Smooth muscle cell (in vitro differentiated cells): ENCODE results near the gene MAGI3. TPM values are rescaled to one million over a fixed set of nuclear protein-coding genes. Genes with fewer than 3 reads are reported as not detected.

Source experiments
- DNase-seq: peaks from one replicate; lab custom pipeline; 2025; ENCODE audit not compliant: unreplicated experiment; lab: John Stamatoyannopoulos, UW
- H2AFZ ChIP-seq: fragments of 200-600 bp; sonication (generic); 2 replicates; pipeline ENCODE4 v1.6.0; 2016; ENCODE audit warnings: antibody characterized with exemption, low read depth, mild to moderate bottlenecking
- H3F3A ChIP-seq: fragments of 200-600 bp; sonication (generic); 2 replicates; pipeline ENCODE4 v1.6.0; 2017; ENCODE audit warnings: antibody characterized with exemption, low read depth
- H3K27ac ChIP-seq: fragments of 200-600 bp; sonication (generic); 2 replicates; pipeline ENCODE4 v1.5.1; 2016; ENCODE audit warnings: low read depth, mild to moderate bottlenecking
- H3K27me3 ChIP-seq: fragments of 200-600 bp; sonication (generic); 2 replicates; pipeline ENCODE4 v1.6.1; 2016; ENCODE audit warnings: low read depth, mild to moderate bottlenecking
- H3K36me3 ChIP-seq: fragments of 200-600 bp; sonication (generic); 2 replicates; pipeline ENCODE4 v1.5.1; 2016; ENCODE audit warnings: low read depth
- H3K4me1 ChIP-seq: fragments of 200-600 bp; sonication (generic); 2 replicates; pipeline ENCODE4 v1.5.1; 2016; ENCODE audit warnings: low read depth
- H3K4me2 ChIP-seq: fragments of 200-600 bp; sonication (generic); 2 replicates; pipeline ENCODE4 v1.6.0; 2016; ENCODE audit warnings: mild to moderate bottlenecking
- H3K4me3 ChIP-seq: fragments of 200-600 bp; sonication (generic); 2 replicates; pipeline ENCODE4 v1.5.1; 2016; ENCODE audit warnings: mild to moderate bottlenecking
- H3K79me2 ChIP-seq: fragments of 200-600 bp; sonication (generic); 2 replicates; pipeline ENCODE4 v1.6.0; 2016; ENCODE audit warnings: low read depth, mild to moderate bottlenecking
- H3K9ac ChIP-seq: fragments of 200-600 bp; sonication (generic); 2 replicates; pipeline ENCODE4 v1.6.0; 2016; ENCODE audit warnings: low read depth
- H3K9me3 ChIP-seq: fragments of 200-600 bp; sonication (generic); replicated peaks from 2 replicates; pipeline ENCODE4 v1.5.1; 2016; ENCODE audit warnings: low read depth
- H4K20me1 ChIP-seq: fragments of 200-600 bp; sonication (generic); 2 replicates; pipeline ENCODE4 v1.6.0; 2016; ENCODE audit warnings: low read depth
- WGBS: methylation state at CpG from one replicate; pipeline ENCODE4 v1.1.7; 2016; ENCODE audit warnings: low lambda C conversion rate; 5-methylcytosine and 5-hydroxymethylcytosine counted together
- polyA plus RNA-seq: library from polyadenylated mRNA; unstranded; fragments of >200 nt; fragmentation: Nextera tagmentation; extraction: Ambion mirVana; gene quantifications from 2 replicates; pipeline ENCODE4 v1.2.1, GENCODE V29; 2016
- total RNA-seq: library from RNA; depleted of rRNA; stranded (reverse); fragments of >200 nt; gene quantifications from 2 replicates; pipeline ENCODE4 v1.2.3, GENCODE V29; 2014
- TF ChIP-seq, protein P1 (sequence below): fragments of 200-600 bp; sonication (generic); IDR thresholded peaks from 2 replicates; pipeline ENCODE4 v1.5.1; 2017; ENCODE audit warnings: borderline replicate concordance, mild to moderate bottlenecking, antibody characterized with exemption; ENCODE audit not compliant: insufficient read depth, poor library complexity, severe bottlenecking

Gene MAGI3
- total and polyA plus RNA-seq, 2 experiments from 2014 or later = 10.9 to 19.1 TPM

- no peak for DNase-seq
- Histone ChIP-seq H3F3A (no peaks in the 10 kb centered on the region), H3K4me3 (no peak overlapping the region), H3K36me3 (no peaks in the 10 kb centered on the region), H4K20me1 (no peaks in the 10 kb centered on the region), H3K9ac (no peak overlapping the region), H3K4me1 (no peaks in the 10 kb centered on the region), H2AFZ (no peak overlapping the region), H3K27me3 (no peaks in the 10 kb centered on the region), H3K9me3 (no peaks in the 10 kb centered on the region), H3K79me2 (no peaks in the 10 kb centered on the region), H3K27ac (no peak overlapping the region), H3K4me2 (no peak overlapping the region)
- TF ChIP-seq, protein P1, sequence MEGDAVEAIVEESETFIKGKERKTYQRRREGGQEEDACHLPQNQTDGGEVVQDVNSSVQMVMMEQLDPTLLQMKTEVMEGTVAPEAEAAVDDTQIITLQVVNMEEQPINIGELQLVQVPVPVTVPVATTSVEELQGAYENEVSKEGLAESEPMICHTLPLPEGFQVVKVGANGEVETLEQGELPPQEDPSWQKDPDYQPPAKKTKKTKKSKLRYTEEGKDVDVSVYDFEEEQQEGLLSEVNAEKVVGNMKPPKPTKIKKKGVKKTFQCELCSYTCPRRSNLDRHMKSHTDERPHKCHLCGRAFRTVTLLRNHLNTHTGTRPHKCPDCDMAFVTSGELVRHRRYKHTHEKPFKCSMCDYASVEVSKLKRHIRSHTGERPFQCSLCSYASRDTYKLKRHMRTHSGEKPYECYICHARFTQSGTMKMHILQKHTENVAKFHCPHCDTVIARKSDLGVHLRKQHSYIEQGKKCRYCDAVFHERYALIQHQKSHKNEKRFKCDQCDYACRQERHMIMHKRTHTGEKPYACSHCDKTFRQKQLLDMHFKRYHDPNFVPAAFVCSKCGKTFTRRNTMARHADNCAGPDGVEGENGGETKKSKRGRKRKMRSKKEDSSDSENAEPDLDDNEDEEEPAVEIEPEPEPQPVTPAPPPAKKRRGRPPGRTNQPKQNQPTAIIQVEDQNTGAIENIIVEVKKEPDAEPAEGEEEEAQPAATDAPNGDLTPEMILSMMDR = no peak
These were observed 258.2 kb downstream of the MAGI3 start for GRCh38 chr1:113648478-113648877.

- H3K4me2 ChIP-seq = no peak overlapping the region
- no peak overlapping the region for H2AFZ ChIP-seq
- H3K27ac ChIP-seq = no peak overlapping the region
- H3F3A ChIP-seq = no peaks in the 10 kb centered on the region
- H3K9me3 ChIP-seq = no peaks in the 10 kb centered on the region
- TF ChIP-seq, protein P1 = no peak
- H4K20me1 ChIP-seq = no peaks in the 10 kb centered on the region
- H3K27me3 ChIP-seq = no peaks in the 10 kb centered on the region
- H3K79me2 ChIP-seq = no peaks in the 10 kb centered on the region
- peaks cover 6% of the 10 kb centered on the region for H3K36me3 ChIP-seq
- no peak overlapping the region for H3K9ac ChIP-seq
- no peak for DNase-seq
- no peak overlapping the region for H3K4me3 ChIP-seq
- H3K4me1 ChIP-seq = no peaks in the 10 kb centered on the region
These were observed 262.5 kb downstream of the MAGI3 start for GRCh38 chr1:113652771-113653170.

GRCh38 chr1:113653741-113654140 lies 263.4 kb downstream of the MAGI3 start:
- H3K4me2 ChIP-seq = no peak overlapping the region
- no peaks in the 10 kb centered on the region for H4K20me1 ChIP-seq
- H3K79me2 ChIP-seq = no peaks in the 10 kb centered on the region
- H3K9ac ChIP-seq = no peak overlapping the region
- TF ChIP-seq, protein P1 = no peak
- no peaks in the 10 kb centered on the region for H3K27me3 ChIP-seq
- no peak overlapping the region for H3K27ac ChIP-seq
- no peaks in the 10 kb centered on the region for H3K9me3 ChIP-seq
- H3F3A ChIP-seq = no peaks in the 10 kb centered on the region
- DNase-seq = no peak
- no peaks in the 10 kb centered on the region for H3K4me1 ChIP-seq
- H3K4me3 ChIP-seq = no peak overlapping the region
- no peak overlapping the region for H2AFZ ChIP-seq
- peaks cover 6% of the 10 kb centered on the region for H3K36me3 ChIP-seq
- WGBS = 95% methylated on average over 5 of the region's 5 CpGs

DNA sequence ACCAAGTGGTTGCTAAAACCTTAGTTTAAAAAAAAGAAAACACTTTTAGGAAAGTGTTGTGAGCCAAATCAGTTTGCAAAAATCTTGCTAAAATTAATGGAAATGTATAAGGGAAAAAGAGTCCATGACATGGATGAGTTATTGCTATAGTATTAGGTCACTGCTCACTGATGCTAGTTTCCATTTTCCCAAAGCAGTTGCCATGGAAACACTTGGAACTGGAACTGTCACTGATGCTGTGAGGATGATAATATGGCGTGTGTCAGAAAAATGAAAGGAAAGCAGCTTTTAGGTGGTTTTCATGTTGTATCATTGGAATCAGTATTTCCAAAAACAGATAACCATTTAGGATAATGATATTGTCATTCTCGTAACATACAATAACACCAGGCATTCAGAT lies 264.6 kb downstream of the MAGI3 start:
- Histone ChIP-seq H3K36me3 (peaks cover 6% of the 10 kb centered on the region), H3K27me3 (no peaks in the 10 kb centered on the region), H4K20me1 (no peaks in the 10 kb centered on the region), H2AFZ (no peak overlapping the region), H3K9ac (no peak overlapping the region), H3K9me3 (no peaks in the 10 kb centered on the region), H3K27ac (no peak overlapping the region), H3F3A (no peaks in the 10 kb centered on the region), H3K4me1 (no peaks in the 10 kb centered on the region), H3K4me3 (no peak overlapping the region), H3K4me2 (no peak overlapping the region), H3K79me2 (no peaks in the 10 kb centered on the region)
- 100% methylated on average over 2 of the region's 2 CpGs for WGBS
- no peak for DNase-seq
- TF ChIP-seq, protein P1 = no peak
